ENCODE results near the gene TRIM14. TPM values are rescaled to one million over a fixed set of nuclear protein-coding genes. Genes with fewer than 3 reads are reported as not detected.
A peak's percentile ranks its signal among the peaks of the same experiment; 100 is the strongest.

Gene TRIM14
- polyA plus RNA-seq, 3 donors, result 23.0 to 30.6 (median 28.5) TPM

GRCh38 chr9:98149422-98149821 is 30.4 kb upstream of the TRIM14 start:
- H3K27me3 Mint-ChIP-seq (ENCODE audit: low read depth in 3 of 3), result peaks cover 0 to 1% (median 0%) of the 10 kb centered on the region in 3 donors
- intact Hi-C loops (cut with micrococcal nuclease), result no loop called here
- H3K27ac Mint-ChIP-seq, result no peak overlapping the region
- Histone ChIP-seq H3K4me1 (ENCODE audit: control insufficient read depth in 1 of 2, insufficient read depth in 2 of 2, low read length in 2 of 2) (peaks cover 30 to 34% of the 10 kb centered on the region in 2 donors), H3K36me3 (replicated peaks in 1 of 2; ENCODE audit: control insufficient read depth in 1 of 2, insufficient read depth in 2 of 2, low read length in 2 of 2) (peaks cover 0 to 6% of the 10 kb centered on the region in 2 donors), H4K20me1 (ENCODE audit: insufficient read depth, low read length) (no peaks in the 10 kb centered on the region), H3K9me3 (replicated peaks in 1 of 2; ENCODE audit: control insufficient read depth in 1 of 2, insufficient read depth in 1 of 2, low read length in 2 of 2) (no peaks in the 10 kb centered on the region), H3K4me3 (replicated peaks in 1 of 3; ENCODE audit: low read depth in 2 of 3, low read length in 3 of 3) (no peak overlapping the region), H3K27me3 (ENCODE audit: control insufficient read depth in 2 of 2, insufficient read depth in 2 of 2, low read length in 2 of 2) (no peaks in the 10 kb centered on the region), H3K4me2 (replicated peaks; ENCODE audit: extremely low read depth, low read length, poor library complexity, severe bottlenecking) (no peak overlapping the region), H3K27ac (ENCODE audit: low read depth in 1 of 2, low read length in 2 of 2) (no peak overlapping the region), H2AFZ (ENCODE audit: insufficient read depth, low read depth, low read length, poor library complexity, severe bottlenecking) (no peak overlapping the region), H3K9ac (ENCODE audit: insufficient read depth, low read length, poor library complexity, severe bottlenecking) (no peak overlapping the region), H3K79me2 (ENCODE audit: insufficient read depth, low read length) (no peaks in the 10 kb centered on the region)
- H3K4me3 Mint-ChIP-seq, result no peak overlapping the region
- 90% methylated on average over 3 of the region's 3 CpGs for WGBS (ENCODE audit: insufficient coverage)
- peaks cover 20 to 43% of the 10 kb centered on the region in 2 donors for H3K36me3 Mint-ChIP-seq
- no peak for TF ChIP-seq CTCF (IDR thresholded peaks at IDR 0.05)
- DNase-seq, result no peak
- peaks cover 41% of the 10 kb centered on the region for H3K4me1 Mint-ChIP-seq
- H3K9me3 Mint-ChIP-seq, result peaks cover 0 to 2% (median 0%) of the 10 kb centered on the region in 7 donors

GRCh38 chr9:98148486-98148885 is 29.5 kb upstream of the TRIM14 start:
- peak overlapping the region in 2 of 7 donors; percentile 54 to 56 for H3K27ac Mint-ChIP-seq
- H3K27me3 ChIP-seq (ENCODE audit: control insufficient read depth in 2 of 2, insufficient read depth in 2 of 2, low read length in 2 of 2), result no peaks in the 10 kb centered on the region
- H3K4me1 ChIP-seq (ENCODE audit: control insufficient read depth in 1 of 2, insufficient read depth in 2 of 2, low read length in 2 of 2), result peaks cover 30 to 34% of the 10 kb centered on the region in 2 donors
- peaks cover 0 to 1% (median 0%) of the 10 kb centered on the region in 3 donors for H3K27me3 Mint-ChIP-seq (ENCODE audit: low read depth in 3 of 3)
- no peaks in the 10 kb centered on the region for H3K9me3 ChIP-seq (replicated peaks in 1 of 2; ENCODE audit: control insufficient read depth in 1 of 2, insufficient read depth in 1 of 2, low read length in 2 of 2)
- H3K4me3 Mint-ChIP-seq, result no peak overlapping the region
- H3K79me2 ChIP-seq (ENCODE audit: insufficient read depth, low read length), result no peaks in the 10 kb centered on the region
- H2AFZ ChIP-seq (ENCODE audit: insufficient read depth, low read depth, low read length, poor library complexity, severe bottlenecking), result no peak overlapping the region
- H3K4me1 Mint-ChIP-seq, result peaks cover 42% of the 10 kb centered on the region
- no peak for TF ChIP-seq CTCF (IDR thresholded peaks at IDR 0.05)
- H3K4me3 ChIP-seq (replicated peaks in 1 of 3; ENCODE audit: low read depth in 2 of 3, low read length in 3 of 3), result no peak overlapping the region
- H4K20me1 ChIP-seq (ENCODE audit: insufficient read depth, low read length), result no peaks in the 10 kb centered on the region
- no peak for DNase-seq
- no peak overlapping the region for H3K27ac ChIP-seq (ENCODE audit: low read depth in 1 of 2, low read length in 2 of 2)
- H3K9ac ChIP-seq (ENCODE audit: insufficient read depth, low read length, poor library complexity, severe bottlenecking), result no peak overlapping the region
- WGBS (ENCODE audit: insufficient coverage), result no CpG with 5 or more reads among the region's 2 CpGs
- no peak overlapping the region for H3K4me2 ChIP-seq (replicated peaks; ENCODE audit: extremely low read depth, low read length, poor library complexity, severe bottlenecking)
- H3K36me3 Mint-ChIP-seq, result peaks cover 16 to 42% of the 10 kb centered on the region in 2 donors
- intact Hi-C loops (cut with micrococcal nuclease), result no loop called here
- peaks cover 0 to 6% of the 10 kb centered on the region in 2 donors for H3K36me3 ChIP-seq (replicated peaks in 1 of 2; ENCODE audit: control insufficient read depth in 1 of 2, insufficient read depth in 2 of 2, low read length in 2 of 2)
- H3K9me3 Mint-ChIP-seq, result peaks cover 0 to 2% (median 0%) of the 10 kb centered on the region in 7 donors

All from CD14-positive monocyte (primary cell).